C4-2B (cell line): ENCODE results near the gene SGMS1.

ENCODE experiments used
- CTCF ChIP-seq: fragments of 450-650 bp; conservative IDR thresholded peaks from 2 replicates; pipeline ENCODE4 v1.5.1; 2017; ENCODE audit warnings: mild to moderate bottlenecking
- ZFX ChIP-seq: fragments of 450-650 bp; IDR thresholded peaks from 2 replicates; pipeline ENCODE4 v1.6.1; 2017

GRCh38 chr10:50358411-50358810, 265.3 kb downstream of the SGMS1 start:
- TF ChIP-seq CTCF (no peak), ZFX (no peak)
